K562 (cell line): ENCODE data around the gene CAPZA3. TPM values are rescaled to one million over a fixed set of nuclear protein-coding genes. Genes with fewer than 3 reads are reported as not detected.

Source experiments
- C11orf30 ChIP-seq: fragments of 450-650 bp; IDR thresholded peaks from 2 replicates; pipeline ENCODE4 v1.6.1; 2016; ENCODE audit warnings: low read depth, mild to moderate bottlenecking
- GABPA ChIP-seq: fragments of 200-800 bp; sonication (Bioruptor generic); conservative IDR thresholded peaks from 2 replicates; pipeline ENCODE4 v1.6.1; 2016; ENCODE audit warnings: low read depth, missing genetic modification characterization, missing compliant biosample characterization
- HNRNPK ChIP-seq: fragments of 200-400 bp; formaldehyde crosslinking; IDR thresholded peaks from one replicate; pipeline ENCODE4 v1.6.1; 2018; ENCODE audit warnings: mild to moderate bottlenecking, low read depth, low read length; ENCODE audit not compliant: poor library complexity, severe bottlenecking
- MTF1 ChIP-seq: fragments of 250-450 bp; sonication (Bioruptor Pico); IDR thresholded peaks from 2 replicates; pipeline ENCODE4 v1.9.0; 2021; ENCODE audit warnings: moderate library complexity, mild to moderate bottlenecking, inconsistent platforms, borderline replicate concordance
- SNIP1 ChIP-seq: fragments of 450-650 bp; IDR thresholded peaks from 2 replicates; pipeline ENCODE4 v1.7.1; 2017; ENCODE audit warnings: low read depth, mild to moderate bottlenecking
- SREBF1 ChIP-seq: fragments of 150-350 bp; IDR thresholded peaks from 2 replicates; pipeline ENCODE4 v1.6.1; 2014; ENCODE audit warnings: antibody characterized with exemption, low read depth, low read length, borderline replicate concordance
- ZNF274 ChIP-seq: IDR thresholded peaks from 2 replicates; pipeline ENCODE4 v1.6.1; 2011; ENCODE audit warnings: low read depth, mild to moderate bottlenecking, low read length, moderate library complexity, borderline replicate concordance
- ZNF316 ChIP-seq: fragments of 450-650 bp; IDR thresholded peaks from 2 replicates; pipeline ENCODE4 v1.6.1; 2016
- polyA plus RNA-seq, 8 experiments: library from polyadenylated mRNA; depleted of rRNA in 4 of 8; stranded (reverse) in 5 of 8; unstranded in 3 of 8; fragments of >200 nt; fragmentation: Nextera tagmentation in 2 of 8; fragmentation: Illumina TruSeq in 1 of 8; extraction: Ambion mirVana in 2 of 8; extraction: Trizol in 1 of 8; gene quantifications; 2 replicates each; pipeline versions ENCODE4 v1.2.1 to v1.2.3, GENCODE V29; 2011 to 2014; ENCODE audit warnings: inconsistent platforms in 1 of 8, missing spikeins in 1 of 8
- total RNA-seq, 7 experiments: library from RNA; depleted of rRNA in 6 of 7; stranded (reverse); fragments of >200 nt in 6 of 7; fragmentation: Illumina TruSeq in 2 of 7; extraction: Trizol in 2 of 7; gene quantifications; 2 replicates each; pipeline versions ENCODE4 v1.2.1 to v1.2.3, GENCODE V29; 2011 to 2021; ENCODE audit warnings: low replicate concordance in 1 of 7
- TF ChIP-seq, protein P1 (sequence below): IDR thresholded peaks from 2 replicates; pipeline ENCODE4 v1.6.1; 2011; ENCODE audit not compliant: insufficient read length; ENCODE audit errors: extremely low read depth
- TF ChIP-seq, protein P2 (sequence below), 2 experiments: fragments of 450-650 bp in 1 of 2; sonication (generic) in 1 of 2; formaldehyde crosslinking in 1 of 2; IDR thresholded peaks; 2 replicates each; pipeline versions ENCODE4 v1.7.1 to v1.9.0; 2016 to 2022; ENCODE audit warnings: inconsistent platforms in 1 of 2, mild to moderate bottlenecking in 1 of 2, missing genetic modification reagents in 1 of 2
- TF ChIP-seq, protein P3 (sequence below): sonication (generic); formaldehyde crosslinking; IDR thresholded peaks from 2 replicates; pipeline ENCODE4 v1.8.0; 2022; ENCODE audit warnings: missing genetic modification reagents, mild to moderate bottlenecking, moderate library complexity, borderline replicate concordance
- TF ChIP-seq, protein P4 (sequence below): fragments of 250-450 bp; sonication (Bioruptor Pico); IDR thresholded peaks from 2 replicates; pipeline ENCODE4 v1.8.0; 2022; ENCODE audit warnings: moderate library complexity, mild to moderate bottlenecking, inconsistent platforms
- TF ChIP-seq, protein P5 (sequence below), 2 experiments: fragments of 450-650 bp in 1 of 2; sonication (generic) in 1 of 2; formaldehyde crosslinking in 1 of 2; IDR thresholded peaks in 1 of 2; conservative IDR thresholded peaks in 1 of 2; 2 replicates each; pipeline versions ENCODE4 v1.6.1 to v1.8.1; 2016 to 2023; ENCODE audit warnings: mild to moderate bottlenecking in 2 of 2, moderate library complexity in 2 of 2, inconsistent platforms in 1 of 2, missing genetic modification reagents in 1 of 2

Gene CAPZA3
- total and polyA plus RNA-seq, 9 of the 15 experiments (the other 6 are each of a cell fraction or from before 2014, with no cell fraction given), result not detected

DNA sequence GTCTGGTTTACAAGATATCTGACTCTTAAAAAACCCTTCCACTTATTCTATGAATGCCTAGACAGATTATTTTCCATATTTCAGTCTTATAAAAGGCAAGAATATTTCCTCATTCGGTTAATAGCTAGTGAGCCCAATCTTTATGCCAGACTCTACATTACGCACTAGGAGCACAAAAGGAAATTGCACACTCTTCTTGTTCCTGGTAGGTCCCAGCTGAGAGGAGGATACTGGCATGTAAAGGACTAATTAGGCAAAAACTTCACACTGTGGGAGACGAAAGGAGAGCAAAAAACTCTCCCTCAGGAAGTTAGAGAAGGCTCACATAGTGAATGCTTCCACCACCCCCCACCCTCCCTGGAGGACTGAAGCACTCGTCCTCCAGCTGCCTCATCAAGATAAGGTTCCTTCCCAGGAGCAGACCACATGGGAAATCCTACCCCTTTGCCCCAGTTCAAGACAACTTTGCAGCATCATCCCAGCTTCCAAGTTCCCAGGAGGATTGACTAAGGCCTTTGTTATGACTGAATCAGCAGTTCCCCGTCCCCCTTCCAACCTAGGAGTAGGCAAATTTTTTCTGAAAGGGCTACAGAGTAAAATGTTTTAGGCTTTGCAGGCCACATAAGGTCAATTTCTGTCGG, 14.5 kb downstream of the CAPZA3 start (continued):
- TF ChIP-seq, protein P1, sequence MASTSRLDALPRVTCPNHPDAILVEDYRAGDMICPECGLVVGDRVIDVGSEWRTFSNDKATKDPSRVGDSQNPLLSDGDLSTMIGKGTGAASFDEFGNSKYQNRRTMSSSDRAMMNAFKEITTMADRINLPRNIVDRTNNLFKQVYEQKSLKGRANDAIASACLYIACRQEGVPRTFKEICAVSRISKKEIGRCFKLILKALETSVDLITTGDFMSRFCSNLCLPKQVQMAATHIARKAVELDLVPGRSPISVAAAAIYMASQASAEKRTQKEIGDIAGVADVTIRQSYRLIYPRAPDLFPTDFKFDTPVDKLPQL, result no peak
- TF ChIP-seq ZNF316 (peak; percentile 79), C11orf30 (peak; percentile 82), SREBF1 (no peak), ZNF274 (no peak), GABPA (tag) (no peak), HNRNPK (no peak), MTF1 (CRISPR knock-in tag) (no peak), SNIP1 (no peak)
- TF ChIP-seq, protein P2, sequence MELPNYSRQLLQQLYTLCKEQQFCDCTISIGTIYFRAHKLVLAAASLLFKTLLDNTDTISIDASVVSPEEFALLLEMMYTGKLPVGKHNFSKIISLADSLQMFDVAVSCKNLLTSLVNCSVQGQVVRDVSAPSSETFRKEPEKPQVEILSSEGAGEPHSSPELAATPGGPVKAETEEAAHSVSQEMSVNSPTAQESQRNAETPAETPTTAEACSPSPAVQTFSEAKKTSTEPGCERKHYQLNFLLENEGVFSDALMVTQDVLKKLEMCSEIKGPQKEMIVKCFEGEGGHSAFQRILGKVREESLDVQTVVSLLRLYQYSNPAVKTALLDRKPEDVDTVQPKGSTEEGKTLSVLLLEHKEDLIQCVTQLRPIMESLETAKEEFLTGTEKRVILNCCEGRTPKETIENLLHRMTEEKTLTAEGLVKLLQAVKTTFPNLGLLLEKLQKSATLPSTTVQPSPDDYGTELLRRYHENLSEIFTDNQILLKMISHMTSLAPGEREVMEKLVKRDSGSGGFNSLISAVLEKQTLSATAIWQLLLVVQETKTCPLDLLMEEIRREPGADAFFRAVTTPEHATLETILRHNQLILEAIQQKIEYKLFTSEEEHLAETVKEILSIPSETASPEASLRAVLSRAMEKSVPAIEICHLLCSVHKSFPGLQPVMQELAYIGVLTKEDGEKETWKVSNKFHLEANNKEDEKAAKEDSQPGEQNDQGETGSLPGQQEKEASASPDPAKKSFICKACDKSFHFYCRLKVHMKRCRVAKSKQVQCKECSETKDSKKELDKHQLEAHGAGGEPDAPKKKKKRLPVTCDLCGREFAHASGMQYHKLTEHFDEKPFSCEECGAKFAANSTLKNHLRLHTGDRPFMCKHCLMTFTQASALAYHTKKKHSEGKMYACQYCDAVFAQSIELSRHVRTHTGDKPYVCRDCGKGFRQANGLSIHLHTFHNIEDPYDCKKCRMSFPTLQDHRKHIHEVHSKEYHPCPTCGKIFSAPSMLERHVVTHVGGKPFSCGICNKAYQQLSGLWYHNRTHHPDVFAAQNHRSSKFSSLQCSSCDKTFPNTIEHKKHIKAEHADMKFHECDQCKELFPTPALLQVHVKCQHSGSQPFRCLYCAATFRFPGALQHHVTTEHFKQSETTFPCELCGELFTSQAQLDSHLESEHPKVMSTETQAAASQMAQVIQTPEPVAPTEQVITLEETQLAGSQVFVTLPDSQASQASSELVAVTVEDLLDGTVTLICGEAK (IDR thresholded peaks at IDR 0.05), result no peak
- TF ChIP-seq, protein P2 (CRISPR knock-in tag; IDR thresholded peaks at IDR 0.05), result no peak
- TF ChIP-seq, protein P3, sequence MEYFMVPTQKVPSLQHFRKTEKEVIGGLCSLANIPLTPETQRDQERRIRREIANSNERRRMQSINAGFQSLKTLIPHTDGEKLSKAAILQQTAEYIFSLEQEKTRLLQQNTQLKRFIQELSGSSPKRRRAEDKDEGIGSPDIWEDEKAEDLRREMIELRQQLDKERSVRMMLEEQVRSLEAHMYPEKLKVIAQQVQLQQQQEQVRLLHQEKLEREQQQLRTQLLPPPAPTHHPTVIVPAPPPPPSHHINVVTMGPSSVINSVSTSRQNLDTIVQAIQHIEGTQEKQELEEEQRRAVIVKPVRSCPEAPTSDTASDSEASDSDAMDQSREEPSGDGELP (CRISPR knock-in tag), result 0 out of 2 replicates have a peak, but pooled peaks have one; percentile 21
- TF ChIP-seq, protein P4, sequence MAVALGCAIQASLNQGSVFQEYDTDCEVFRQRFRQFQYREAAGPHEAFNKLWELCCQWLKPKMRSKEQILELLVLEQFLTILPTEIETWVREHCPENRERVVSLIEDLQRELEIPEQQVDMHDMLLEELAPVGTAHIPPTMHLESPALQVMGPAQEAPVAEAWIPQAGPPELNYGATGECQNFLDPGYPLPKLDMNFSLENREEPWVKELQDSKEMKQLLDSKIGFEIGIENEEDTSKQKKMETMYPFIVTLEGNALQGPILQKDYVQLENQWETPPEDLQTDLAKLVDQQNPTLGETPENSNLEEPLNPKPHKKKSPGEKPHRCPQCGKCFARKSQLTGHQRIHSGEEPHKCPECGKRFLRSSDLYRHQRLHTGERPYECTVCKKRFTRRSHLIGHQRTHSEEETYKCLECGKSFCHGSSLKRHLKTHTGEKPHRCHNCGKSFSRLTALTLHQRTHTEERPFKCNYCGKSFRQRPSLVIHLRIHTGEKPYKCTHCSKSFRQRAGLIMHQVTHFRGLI (CRISPR knock-in tag), result no peak
- TF ChIP-seq, protein P5, sequence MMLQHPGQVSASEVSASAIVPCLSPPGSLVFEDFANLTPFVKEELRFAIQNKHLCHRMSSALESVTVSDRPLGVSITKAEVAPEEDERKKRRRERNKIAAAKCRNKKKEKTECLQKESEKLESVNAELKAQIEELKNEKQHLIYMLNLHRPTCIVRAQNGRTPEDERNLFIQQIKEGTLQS (IDR thresholded peaks at IDR 0.05), result no peak
- TF ChIP-seq, protein P5 (CRISPR knock-in tag; conservative IDR thresholded peaks at IDR 0.05), result no peak
